Neutrophil (primary cell): ENCODE results near the gene ITM2A.
A peak's percentile ranks its signal among the peaks of the same experiment; 100 is the strongest.

Experiments
- H3K27ac ChIP-seq: fragments of 200-600 bp; sonication (generic); 2 replicates; pipeline ENCODE4 v1.5.1; 2016; ENCODE audit warnings: mild to moderate bottlenecking, moderate library complexity
- H3K27me3 ChIP-seq: fragments of 200-600 bp; sonication (generic); 2 replicates; pipeline ENCODE4 v1.6.0; 2016; ENCODE audit warnings: mild to moderate bottlenecking
- H3K36me3 ChIP-seq: fragments of 200-600 bp; sonication (generic); 2 replicates; pipeline ENCODE4 v1.5.1; 2017
- H3K4me1 ChIP-seq, 2 experiments: fragments of 200-600 bp in 1 of 2; sonication (generic) in 1 of 2; 1 replicate in 1 of 2; 2 replicates in 1 of 2; pipeline versions ENCODE4 v1.5.1 to v1.6.1; 2013 to 2016; ENCODE audit warnings: low read depth in 1 of 2, low read length in 1 of 2, mild to moderate bottlenecking in 1 of 2, moderate library complexity in 1 of 2; ENCODE audit not compliant: control insufficient read depth in 1 of 2, insufficient read depth in 1 of 2
- H3K4me3 ChIP-seq, 2 experiments: fragments of 200-600 bp in 1 of 2; sonication (generic) in 1 of 2; 1 replicate in 1 of 2; 2 replicates in 1 of 2; pipeline ENCODE4 v1.5.1; 2013 to 2016; ENCODE audit warnings: low read depth in 1 of 2, low read length in 1 of 2, mild to moderate bottlenecking in 1 of 2, moderate library complexity in 1 of 2
- H3K9me3 ChIP-seq: fragments of 200-600 bp; sonication (generic); 2 replicates; pipeline ENCODE4 v1.5.1; 2016
- CTCF ChIP-seq: fragments of 200-600 bp; sonication (generic); IDR thresholded peaks from 2 replicates; pipeline ENCODE4 v1.5.1; 2016; ENCODE audit warnings: antibody characterized with exemption

ITM2A gene

DNA sequence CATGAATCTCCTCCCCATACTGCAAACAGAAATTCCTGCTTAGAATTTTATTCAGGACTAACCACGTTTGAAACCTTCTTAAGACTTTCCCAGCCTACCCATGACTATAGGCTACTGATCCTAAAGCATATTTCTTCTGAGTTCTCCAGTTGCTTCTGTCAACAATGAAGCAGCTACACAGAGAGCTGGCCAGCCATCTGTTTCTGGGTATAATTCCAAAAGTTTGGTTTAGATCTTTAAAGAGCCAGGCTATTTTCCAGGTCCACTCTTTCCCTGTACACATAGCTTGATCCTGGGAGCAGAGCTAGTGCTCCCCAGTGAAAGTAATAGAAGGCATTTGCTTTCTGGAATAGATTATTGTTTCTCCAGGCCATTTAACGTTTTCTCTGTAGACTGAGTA lies 4.0 kb upstream of the ITM2A start:
- TF ChIP-seq CTCF, result no peak
- Histone ChIP-seq H3K4me1 (no peaks in the 10 kb centered on the region), H3K9me3 (no peaks in the 10 kb centered on the region), H3K36me3 (no peaks in the 10 kb centered on the region), H3K27me3 (no peaks in the 10 kb centered on the region), H3K4me3 (no peak overlapping the region), H3K27ac (no peak overlapping the region)

DNA sequence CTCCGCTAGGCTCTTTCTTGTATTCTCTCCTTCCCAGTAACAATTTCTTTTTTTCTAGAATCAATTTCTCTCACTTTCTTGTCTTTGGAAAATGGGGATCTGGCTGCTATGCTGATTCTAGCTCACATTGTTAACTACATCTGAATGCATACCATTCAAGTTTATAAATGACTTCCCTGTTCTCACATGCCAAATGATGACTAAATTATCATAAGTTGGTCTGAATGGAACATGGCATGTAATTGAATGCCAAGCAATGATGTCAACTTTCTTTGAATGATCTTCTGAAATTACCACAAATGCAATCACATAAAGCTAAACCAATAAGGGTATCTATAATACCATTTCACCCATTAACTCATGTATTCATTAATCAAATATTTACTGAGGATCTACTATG lies 2.7 kb upstream of the ITM2A start:
- Histone ChIP-seq H3K4me1 (no peaks in the 10 kb centered on the region), H3K27me3 (no peaks in the 10 kb centered on the region), H3K9me3 (no peaks in the 10 kb centered on the region), H3K36me3 (no peaks in the 10 kb centered on the region), H3K27ac (no peak overlapping the region), H3K4me3 (no peak overlapping the region)
- TF ChIP-seq CTCF, result no peak

DNA sequence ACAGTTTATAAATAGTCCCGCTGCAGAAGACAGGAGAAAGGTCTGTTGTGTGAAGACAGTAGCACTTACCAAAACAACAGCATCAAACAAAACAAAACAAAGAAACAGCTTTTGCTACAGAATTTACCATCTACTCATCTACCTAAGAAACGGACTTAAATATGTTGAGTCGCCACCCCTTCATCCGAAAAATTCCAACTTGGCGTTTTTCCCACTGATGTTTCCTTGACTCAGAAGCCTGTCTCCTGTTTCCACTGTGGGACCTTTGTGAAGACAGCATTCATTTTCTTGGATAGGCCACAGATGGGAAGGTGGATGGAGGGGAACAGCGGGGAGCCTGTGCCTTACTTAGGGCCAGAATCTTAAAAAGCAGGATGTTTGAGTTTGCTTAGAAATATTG lies 1.3 kb upstream of the ITM2A start:
- Histone ChIP-seq H3K4me1 (no peaks in the 10 kb centered on the region), H3K27me3 (no peaks in the 10 kb centered on the region), H3K4me3 (no peak overlapping the region), H3K9me3 (no peaks in the 10 kb centered on the region), H3K27ac (no peak overlapping the region), H3K36me3 (no peaks in the 10 kb centered on the region)
- no peak for TF ChIP-seq CTCF

DNA sequence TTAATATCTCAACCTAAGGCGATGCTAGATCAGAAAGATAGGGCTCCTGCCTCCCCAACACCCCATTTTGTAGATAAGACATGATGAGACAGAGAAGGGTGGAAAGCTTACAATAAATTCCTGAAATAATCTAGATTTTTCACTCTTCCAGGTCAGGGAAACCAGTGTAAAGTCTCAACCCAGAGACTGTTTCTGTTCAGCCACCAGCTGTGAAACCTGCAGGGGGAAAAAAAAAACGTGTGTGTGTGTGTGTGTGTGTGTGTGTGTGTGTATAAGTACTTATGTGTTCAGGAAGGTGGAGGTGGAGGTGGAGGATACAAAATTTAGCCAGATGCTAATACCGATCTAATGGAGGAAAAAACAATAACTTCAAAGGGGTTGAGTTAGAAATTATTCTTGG lies 773 bp upstream of the ITM2A start:
- no peaks in the 10 kb centered on the region for H3K27me3 ChIP-seq
- H3K4me1 ChIP-seq, result no peaks in the 10 kb centered on the region
- H3K27ac ChIP-seq, result no peak overlapping the region
- no peaks in the 10 kb centered on the region for H3K9me3 ChIP-seq
- H3K4me3 ChIP-seq, result no peak overlapping the region
- TF ChIP-seq CTCF, result no peak
- no peaks in the 10 kb centered on the region for H3K36me3 ChIP-seq

DNA sequence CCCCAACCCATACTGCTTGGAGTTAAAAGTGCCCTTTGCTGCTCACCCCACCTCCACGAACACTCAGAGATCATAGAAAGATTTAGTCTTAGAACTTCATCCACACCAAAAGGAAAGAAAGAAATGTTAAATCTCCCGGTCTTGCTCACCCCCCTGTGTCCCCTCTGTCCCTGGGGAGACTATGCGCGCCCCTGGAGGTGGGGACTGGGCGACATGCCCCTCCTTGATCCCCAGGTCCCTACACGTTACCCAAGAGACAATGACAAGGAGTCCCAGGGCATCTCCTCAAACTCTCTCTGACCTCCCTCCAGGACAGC lies 620 bp downstream of the ITM2A start:
- H3K9me3 ChIP-seq, result no peaks in the 10 kb centered on the region
- H3K36me3 ChIP-seq, result no peaks in the 10 kb centered on the region
- H3K27ac ChIP-seq, result no peak overlapping the region
- no peaks in the 10 kb centered on the region for H3K4me1 ChIP-seq
- no peak for TF ChIP-seq CTCF
- H3K4me3 ChIP-seq, result peak overlapping the region; percentile 4 to 42
- no peaks in the 10 kb centered on the region for H3K27me3 ChIP-seq

GRCh38 chrX:79365591-79365990 lies 1.5 kb downstream of the ITM2A start:
- no peak for TF ChIP-seq CTCF
- Histone ChIP-seq H3K4me3 (no peak overlapping the region), H3K9me3 (no peaks in the 10 kb centered on the region), H3K27me3 (no peaks in the 10 kb centered on the region), H3K27ac (no peak overlapping the region), H3K36me3 (no peaks in the 10 kb centered on the region), H3K4me1 (no peaks in the 10 kb centered on the region)
